Transverse colon (tissue), 4 donors: ENCODE measurements around the gene C12orf42.

ENCODE experiments used
- CTCF ChIP-seq, 5 experiments: fragments of 200-600 bp in 3 of 5; fragments of 450-650 bp in 2 of 5; sonication (generic) in 3 of 5; IDR thresholded peaks; 1 replicate in 2 of 5; 2 replicates in 3 of 5; pipeline ENCODE4 v1.5.1; 2016 to 2017; ENCODE audit warnings: antibody characterized with exemption in 5 of 5, inconsistent platforms in 3 of 5, mild to moderate bottlenecking in 2 of 5, moderate library complexity in 1 of 5
- POLR2AphosphoS5 ChIP-seq, 3 donors: sonication (generic); formaldehyde crosslinking; IDR thresholded peaks; one replicate each; pipeline ENCODE4 v1.6.1; 2016; ENCODE audit warnings: antibody characterized with exemption in 3 of 3

DNA sequence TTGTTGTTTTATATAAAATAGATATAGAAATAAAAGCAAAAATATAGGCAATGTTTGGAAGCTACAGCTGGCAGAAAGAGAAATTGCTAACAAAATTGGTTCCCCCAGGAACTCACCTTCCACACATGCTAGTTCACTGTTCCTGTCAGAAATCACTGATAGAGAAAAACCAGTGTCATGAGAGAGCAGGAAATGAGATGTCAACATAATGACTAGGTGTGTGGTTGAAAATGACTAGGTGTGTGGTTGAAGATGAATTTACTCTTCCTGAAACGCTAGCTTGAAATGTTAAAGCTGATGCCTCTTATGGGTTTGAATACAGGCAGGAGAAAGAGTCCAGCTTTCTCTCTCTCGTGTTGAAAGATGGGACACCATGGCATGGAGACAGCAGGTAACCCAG is 216.3 kb downstream of the C12orf42 start:
- TF ChIP-seq CTCF (IDR thresholded peaks at IDR 0.05) (no peak), POLR2AphosphoS5 (IDR thresholded peaks at IDR 0.05) (no peak)
